ENCODE measurements around the gene MARCHF2.
A peak's percentile ranks its signal among the peaks of the same experiment; 100 is the strongest.

GRCh38 chr19:8486661-8487136 is 73.6 kb downstream of the MARCHF2 start:
- TF ChIP-seq POLR2A (IDR thresholded peaks at IDR 0.05; ENCODE audit: low read depth, low read length) (peak; percentile 56; the same call in 1 of the 2 replicates), POLR2AphosphoS5 (IDR thresholded peaks at IDR 0.05; ENCODE audit: low read depth, low read length) (no peak), TAF1 (IDR thresholded peaks at IDR 0.05; ENCODE audit: low read depth, low read length) (no peak), SPI1 (IDR thresholded peaks at IDR 0.05; ENCODE audit: low read depth, low read length) (no peak)

Data from GM12891 (cell line).